ENCODE results near the gene DCST2. TPM values are rescaled to one million over a fixed set of nuclear protein-coding genes. Genes with fewer than 3 reads are reported as not detected.
A peak's percentile ranks its signal among the peaks of the same experiment; 100 is the strongest.
"Not testable (repeated sequence)": the region's sequence is repeated elsewhere in the genome, so short reads cannot be mapped to it uniquely, and the experiment has no call there.

Gene DCST2
- total RNA-seq, 1 donor from 2014 or later, result 0.80 TPM

DNA sequence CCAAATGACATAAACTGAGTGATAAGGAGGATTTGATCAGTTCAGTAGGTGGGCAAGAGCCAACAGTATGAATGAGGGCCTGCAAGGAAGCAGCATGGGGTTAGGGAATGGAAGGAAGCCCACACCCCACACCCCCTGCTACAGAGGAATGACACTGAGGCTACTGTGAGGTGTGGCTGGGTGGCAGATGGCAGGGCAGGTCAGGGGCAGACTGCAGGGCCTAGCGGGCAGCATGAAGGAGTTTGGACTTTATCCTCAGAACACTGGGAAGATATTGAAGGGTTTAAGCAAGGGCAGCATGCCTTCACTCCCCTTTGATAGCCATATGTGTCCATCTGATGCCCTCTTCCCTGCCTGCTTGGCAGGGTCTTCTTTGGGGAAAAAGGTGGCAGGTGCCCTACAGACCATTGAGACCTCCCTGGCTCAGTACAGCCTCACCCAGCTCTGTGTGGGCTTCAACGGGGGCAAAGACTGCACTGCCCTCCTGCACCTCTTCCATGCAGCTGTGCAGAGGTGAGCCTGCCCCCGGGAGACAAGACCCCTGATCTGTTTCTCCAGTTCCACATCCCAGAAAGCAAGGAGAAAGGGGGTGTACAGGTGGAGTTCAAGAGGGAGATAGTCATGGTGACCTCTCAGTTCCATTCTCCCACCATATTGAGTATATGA lies 44.3 kb downstream of the DCST2 start:
- DNase-seq (ENCODE audit: low spot score), result no peak
- Mint-ChIP-seq H3K4me3 (ENCODE audit: low read depth) (no peak overlapping the region), H3K27me3 (ENCODE audit: low read depth) (no peaks in the 10 kb centered on the region), H3K4me1 (ENCODE audit: low read depth) (peaks cover 5% of the 10 kb centered on the region), H3K27ac (no peak overlapping the region), H3K9me3 (no peaks in the 10 kb centered on the region), H3K36me3 (ENCODE audit: low read depth) (peaks cover 28% of the 10 kb centered on the region)
- intact Hi-C loops (cut with micrococcal nuclease), result no loop called here

DNA sequence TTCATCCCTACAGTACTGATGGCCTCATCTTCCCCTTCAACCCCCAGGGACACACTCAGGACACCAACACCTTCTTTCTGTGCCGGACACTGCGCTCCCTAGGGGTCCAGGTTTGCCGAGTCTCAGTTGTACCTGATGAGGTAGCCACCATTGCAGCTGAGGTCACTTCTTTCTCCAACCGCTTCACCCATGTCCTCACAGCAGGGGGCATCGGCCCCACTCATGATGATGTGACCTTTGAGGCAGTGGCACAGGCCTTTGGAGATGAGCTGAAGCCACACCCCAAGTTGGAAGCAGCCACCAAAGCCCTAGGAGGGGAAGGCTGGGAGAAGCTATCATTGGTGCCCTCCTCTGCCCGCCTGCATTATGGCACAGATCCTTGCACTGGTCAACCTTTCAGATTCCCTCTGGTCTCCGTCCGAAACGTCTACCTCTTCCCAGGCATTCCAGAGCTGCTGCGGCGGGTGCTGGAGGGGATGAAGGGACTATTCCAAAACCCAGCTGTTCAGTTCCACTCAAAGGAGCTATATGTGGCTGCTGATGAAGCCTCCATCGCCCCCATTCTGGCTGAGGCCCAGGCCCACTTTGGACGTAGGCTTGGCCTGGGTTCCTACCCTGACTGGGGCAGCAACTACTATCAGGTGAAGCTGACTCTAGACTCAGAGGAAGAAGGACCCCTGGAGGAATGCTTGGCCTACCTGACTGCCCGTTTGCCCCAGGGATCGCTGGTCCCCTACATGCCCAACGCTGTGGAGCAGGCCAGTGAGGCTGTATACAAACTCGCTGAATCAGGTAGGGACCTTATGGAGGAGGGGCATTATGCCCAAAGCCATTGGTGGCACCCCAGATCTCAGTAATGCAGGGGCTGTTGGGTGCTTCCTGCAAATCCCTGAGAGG lies 45.3 kb downstream of the DCST2 start:
- peaks cover 31% of the 10 kb centered on the region for H3K36me3 Mint-ChIP-seq (ENCODE audit: low read depth)

DNA sequence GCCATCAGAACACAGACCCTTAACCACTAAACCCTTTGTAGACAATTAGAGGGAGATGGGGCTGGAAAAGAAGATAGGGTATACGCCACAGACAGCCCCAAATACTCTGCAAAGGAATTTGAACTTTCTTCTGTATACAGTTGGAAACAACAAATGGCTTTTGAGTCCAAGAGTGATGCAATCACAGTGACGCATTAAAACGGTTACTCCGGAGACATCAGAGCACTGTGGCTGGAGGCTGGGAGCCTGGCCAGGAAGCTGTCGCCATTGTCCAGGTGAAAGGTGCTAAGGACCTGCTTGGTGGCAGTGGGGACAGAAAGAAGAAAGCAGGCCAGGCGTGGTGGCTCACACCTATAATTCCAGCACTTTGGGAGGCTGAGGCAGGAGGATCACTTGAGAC lies 46.3 kb downstream of the DCST2 start:
- Mint-ChIP-seq H3K36me3 (ENCODE audit: low read depth) (peaks cover 31% of the 10 kb centered on the region), H3K27me3 (ENCODE audit: low read depth) (no peaks in the 10 kb centered on the region), H3K27ac (no peak overlapping the region), H3K4me3 (ENCODE audit: low read depth) (no peak overlapping the region), H3K4me1 (ENCODE audit: low read depth) (peaks cover 5% of the 10 kb centered on the region), H3K9me3 (no peaks in the 10 kb centered on the region)
- intact Hi-C loops (cut with micrococcal nuclease), result no loop called here
- DNase-seq (ENCODE audit: low spot score), result no peak

More for the DNA sequence above, 45.3 kb downstream of the DCST2 start:
- DNase-seq (ENCODE audit: low spot score), result no peak
- Mint-ChIP-seq H3K27me3 (ENCODE audit: low read depth) (no peaks in the 10 kb centered on the region), H3K4me3 (ENCODE audit: low read depth) (no peak overlapping the region), H3K27ac (no peak overlapping the region), H3K9me3 (no peaks in the 10 kb centered on the region), H3K4me1 (ENCODE audit: low read depth) (peaks cover 5% of the 10 kb centered on the region)
- intact Hi-C loops (cut with micrococcal nuclease), result no loop called here

DNA sequence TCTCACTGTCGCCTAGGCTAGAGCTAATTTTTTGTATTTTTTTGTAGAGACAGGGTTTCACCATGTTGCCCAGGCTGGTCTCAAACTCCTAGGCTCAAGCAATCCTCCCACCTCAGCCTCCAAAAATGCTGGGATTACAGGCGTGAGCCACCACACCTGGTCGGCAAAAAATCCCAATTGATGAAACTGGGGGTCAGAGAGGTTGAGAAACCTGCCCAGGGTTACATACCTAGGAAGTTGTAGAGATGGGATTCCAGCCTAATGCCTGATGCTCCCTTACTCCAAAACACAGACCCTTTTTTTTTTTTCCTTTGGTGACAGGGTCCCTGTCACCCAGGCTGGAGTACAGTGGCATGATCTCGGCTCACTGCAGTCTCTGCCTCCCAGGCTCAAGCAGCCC lies 46.8 kb downstream of the DCST2 start:
- H3K27me3 Mint-ChIP-seq (ENCODE audit: low read depth); H3K27ac Mint-ChIP-seq; intact Hi-C loops (cut with micrococcal nuclease); H3K4me3 Mint-ChIP-seq (ENCODE audit: low read depth); H3K9me3 Mint-ChIP-seq; H3K4me1 Mint-ChIP-seq (ENCODE audit: low read depth); DNase-seq (ENCODE audit: low spot score): not testable (repeated sequence)
- peaks cover 31% of the 10 kb centered on the region for H3K36me3 Mint-ChIP-seq (ENCODE audit: low read depth)

DNA sequence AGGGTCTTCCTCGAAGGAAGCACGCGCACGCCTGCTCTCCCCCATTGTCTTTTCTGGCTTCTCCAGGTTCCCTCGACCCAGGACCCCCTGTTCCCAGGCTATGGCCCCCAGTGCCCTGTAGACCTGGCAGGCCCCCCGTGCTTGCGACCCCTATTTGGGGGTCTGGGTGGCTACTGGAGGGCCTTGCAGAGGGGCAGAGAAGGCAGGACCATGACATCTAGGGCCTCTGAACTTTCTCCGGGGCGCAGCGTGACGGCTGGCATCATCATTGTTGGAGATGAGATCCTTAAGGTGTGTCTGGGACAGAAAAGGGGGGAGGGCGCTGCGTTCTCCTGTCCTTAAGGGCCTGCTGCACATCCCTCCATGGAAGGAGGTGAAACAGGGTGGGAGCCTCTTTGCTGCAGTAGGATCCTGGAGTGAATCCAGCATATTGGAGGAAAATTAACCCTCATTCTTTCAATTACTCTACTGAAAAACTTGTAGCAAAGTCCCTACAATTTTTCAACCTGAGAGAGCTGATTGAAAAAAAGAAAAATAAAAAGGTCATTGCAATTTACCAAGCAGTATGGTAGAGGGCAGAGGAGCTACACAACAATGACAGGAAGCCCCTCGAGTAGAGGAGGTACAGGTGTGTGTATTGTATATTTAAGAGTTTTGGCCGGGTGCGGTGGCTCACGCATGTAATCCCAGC lies 49.7 kb downstream of the DCST2 start:
- intact Hi-C loops (cut with micrococcal nuclease), result loop anchor here (1.0 kb wide), 3 partner anchors 10 to 33 kb away; partner anchors contain the start of gene CKS1B
- no peaks in the 10 kb centered on the region for H3K27me3 Mint-ChIP-seq (ENCODE audit: low read depth)
- no peak overlapping the region for H3K27ac Mint-ChIP-seq
- H3K4me1 Mint-ChIP-seq (ENCODE audit: low read depth), result peaks cover 7% of the 10 kb centered on the region
- H3K9me3 Mint-ChIP-seq, result no peaks in the 10 kb centered on the region
- DNase-seq (ENCODE audit: low spot score), result no peak
- peaks cover 37% of the 10 kb centered on the region for H3K36me3 Mint-ChIP-seq (ENCODE audit: low read depth)
- no peak overlapping the region for H3K4me3 Mint-ChIP-seq (ENCODE audit: low read depth)

DNA sequence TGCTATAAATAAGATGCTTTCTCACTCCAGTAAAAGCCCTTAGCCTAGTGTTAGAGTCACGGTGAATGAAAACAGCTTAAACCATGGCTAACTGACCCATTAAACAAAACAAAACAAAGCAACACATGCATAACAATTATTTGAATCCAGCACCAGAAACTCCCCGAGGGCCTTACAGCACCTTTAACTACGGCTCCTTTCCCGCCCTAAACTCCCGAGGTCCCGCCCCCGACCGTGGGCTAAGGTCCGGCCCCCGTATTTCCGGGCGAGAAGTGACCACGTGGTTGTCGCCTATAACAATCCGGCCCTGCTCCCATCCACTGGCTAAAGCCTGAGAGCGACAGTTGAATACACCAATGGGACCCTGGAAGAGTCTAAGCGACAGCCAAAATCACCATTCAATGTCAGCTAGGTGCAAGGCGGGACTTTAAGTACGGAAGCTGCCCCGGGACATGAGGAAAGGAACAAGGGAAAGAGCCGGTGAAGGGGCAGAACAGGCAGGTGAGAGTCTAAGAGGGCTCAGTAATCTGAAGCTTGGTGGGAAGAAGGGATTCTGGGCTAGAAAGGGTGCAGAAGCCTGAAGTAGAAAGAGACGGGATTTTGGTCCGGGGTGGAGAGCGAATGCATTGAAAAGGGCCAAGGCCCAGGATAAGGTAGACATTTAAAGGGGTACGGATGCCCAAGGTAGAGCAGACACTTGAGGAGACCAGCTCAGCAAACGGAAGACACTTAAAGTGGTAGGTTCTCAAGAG lies 50.5 kb downstream of the DCST2 start, which contains the start of gene FLAD1:
TSS of gene FLAD1 (plus strand) at position 448 of the 752 bp plus-strand sequence. CDS start 351 bp downstream, outside the sequence.
- DNase-seq (ENCODE audit: low spot score), result peak; percentile 97
- intact Hi-C loops (cut with micrococcal nuclease), result loop anchor here (1.0 kb wide), 3 partner anchors 9 to 34 kb away; partner anchors contain the start of gene CKS1B
- H3K36me3 Mint-ChIP-seq (ENCODE audit: low read depth), result peaks cover 35% of the 10 kb centered on the region
- H3K27ac Mint-ChIP-seq, result no peak within 1 kb of the TSS
- peaks cover 6% of the 10 kb centered on the region for H3K4me1 Mint-ChIP-seq (ENCODE audit: low read depth)
- no peak within 1 kb of the TSS for H3K4me3 Mint-ChIP-seq (ENCODE audit: low read depth)
- H3K9me3 Mint-ChIP-seq, result no peaks in the 10 kb centered on the region
- no peaks in the 10 kb centered on the region for H3K27me3 Mint-ChIP-seq (ENCODE audit: low read depth)

DNA sequence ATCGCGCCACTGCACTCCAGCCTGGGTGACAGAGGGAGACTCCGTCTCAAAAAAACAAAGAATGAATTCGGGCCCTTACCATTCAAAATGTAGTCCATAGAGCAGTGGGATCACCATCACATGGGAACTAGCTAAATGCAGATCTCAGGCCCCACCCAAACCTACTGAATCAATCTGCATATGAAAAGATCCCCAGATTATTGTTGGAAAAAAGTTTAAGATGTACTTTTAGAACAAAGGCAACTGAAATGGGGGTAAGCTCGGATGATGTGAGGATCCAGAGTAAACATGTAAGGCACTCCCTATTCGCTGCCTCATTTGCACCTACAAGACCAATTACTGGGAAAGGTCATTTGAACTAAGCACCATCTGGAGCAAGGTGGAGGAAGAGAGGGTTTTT lies 51.2 kb downstream of the DCST2 start:
- Mint-ChIP-seq H3K27ac (no peak overlapping the region), H3K9me3 (no peaks in the 10 kb centered on the region), H3K4me1 (ENCODE audit: low read depth) (peaks cover 9% of the 10 kb centered on the region), H3K27me3 (ENCODE audit: low read depth) (no peaks in the 10 kb centered on the region), H3K4me3 (ENCODE audit: low read depth) (no peak overlapping the region), H3K36me3 (ENCODE audit: low read depth) (peaks cover 39% of the 10 kb centered on the region)
- intact Hi-C loops (cut with micrococcal nuclease), result no loop called here
- no peak for DNase-seq (ENCODE audit: low spot score)

DNA sequence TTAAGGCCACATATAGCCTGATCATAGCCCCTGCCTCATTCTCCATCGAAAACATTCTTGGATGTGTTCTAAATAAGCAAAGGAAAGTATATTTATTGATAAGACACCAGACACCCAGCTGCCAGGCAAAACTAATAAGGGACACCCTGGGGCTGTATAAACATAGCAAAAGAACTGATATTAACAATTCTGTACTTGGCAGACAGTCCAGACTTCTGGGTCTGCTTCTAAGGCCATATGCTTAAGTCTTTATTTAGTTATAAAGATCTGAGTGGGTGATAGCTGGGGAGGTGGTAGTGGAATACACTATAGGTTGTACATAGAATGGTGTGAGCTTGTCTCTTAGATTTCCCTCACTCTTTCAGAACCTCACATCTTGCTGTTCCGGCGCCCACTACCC lies 55.2 kb downstream of the DCST2 start:
- Mint-ChIP-seq H3K9me3 (no peaks in the 10 kb centered on the region), H3K36me3 (ENCODE audit: low read depth) (peaks cover 32% of the 10 kb centered on the region), H3K4me1 (ENCODE audit: low read depth) (peaks cover 14% of the 10 kb centered on the region), H3K4me3 (ENCODE audit: low read depth) (no peak overlapping the region), H3K27me3 (ENCODE audit: low read depth) (no peaks in the 10 kb centered on the region), H3K27ac (no peak overlapping the region)
- intact Hi-C loops (cut with micrococcal nuclease), result no loop called here
- DNase-seq (ENCODE audit: low spot score), result no peak

DNA sequence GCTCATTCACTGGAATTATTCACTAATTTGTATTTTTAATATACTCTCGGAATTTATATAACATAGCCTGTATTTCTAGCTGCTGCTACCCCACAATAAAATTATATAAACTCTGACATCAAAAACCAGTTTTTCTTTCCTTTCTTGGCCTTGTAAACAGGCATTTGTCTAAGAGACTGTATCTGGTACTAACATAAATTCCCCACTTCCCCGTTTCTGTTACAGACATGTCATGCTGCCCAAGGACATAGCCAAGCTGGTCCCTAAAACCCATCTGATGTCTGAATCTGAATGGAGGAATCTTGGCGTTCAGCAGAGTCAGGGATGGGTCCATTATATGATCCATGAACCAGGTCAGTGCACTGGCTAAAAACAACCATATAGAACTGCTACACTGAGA lies 55.8 kb downstream of the DCST2 start:
- H3K4me3 Mint-ChIP-seq (ENCODE audit: low read depth); H3K27me3 Mint-ChIP-seq (ENCODE audit: low read depth); DNase-seq (ENCODE audit: low spot score); H3K9me3 Mint-ChIP-seq; intact Hi-C loops (cut with micrococcal nuclease): not testable (repeated sequence)
- Mint-ChIP-seq H3K27ac (peak overlapping the region; percentile 28), H3K4me1 (ENCODE audit: low read depth) (peaks cover 17% of the 10 kb centered on the region), H3K36me3 (ENCODE audit: low read depth) (peaks cover 34% of the 10 kb centered on the region)

DNA sequence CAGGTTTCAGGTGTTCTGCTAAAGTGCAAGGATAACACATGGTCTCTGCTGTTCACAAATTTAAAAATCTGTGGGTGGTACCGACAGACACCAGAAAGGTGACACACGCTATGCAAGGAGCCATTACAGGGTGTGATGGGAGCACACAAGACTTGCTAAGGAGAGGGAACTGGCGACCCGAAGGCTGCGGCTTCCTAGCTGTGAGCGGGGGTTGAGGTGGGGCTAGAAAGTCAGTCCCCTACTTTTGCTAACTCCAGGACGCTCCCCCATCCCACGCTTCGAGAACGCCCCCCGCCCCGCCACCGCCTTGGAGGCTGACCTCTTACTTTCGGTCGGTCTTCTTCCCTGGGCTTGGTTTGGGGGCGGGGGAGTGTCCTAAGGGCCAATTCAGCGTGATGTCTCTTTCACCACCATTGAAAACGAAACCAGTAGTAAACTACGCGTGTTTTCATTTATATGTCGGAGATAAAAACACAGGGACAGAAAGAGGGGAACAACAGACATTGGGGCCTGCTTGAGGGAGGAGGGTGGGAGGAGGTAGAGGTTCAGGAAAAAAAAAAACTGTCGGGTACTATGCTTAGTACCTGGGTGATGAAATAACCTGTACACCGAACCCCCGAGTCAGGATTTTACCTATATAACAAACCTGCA lies 58.0 kb downstream of the DCST2 start:
- intact Hi-C loops (cut with micrococcal nuclease), result loop anchor here (1.0 to 2.0 kb wide), 3 partner anchors 24 to 219 kb away; no protein-coding TSS in a partner anchor
- DNase-seq (ENCODE audit: low spot score), result peak; percentile 58
- H3K9me3 Mint-ChIP-seq, result no peaks in the 10 kb centered on the region
- H3K36me3 Mint-ChIP-seq (ENCODE audit: low read depth), result peaks cover 36% of the 10 kb centered on the region
- peaks cover 31% of the 10 kb centered on the region for H3K4me1 Mint-ChIP-seq (ENCODE audit: low read depth)
- no peaks in the 10 kb centered on the region for H3K27me3 Mint-ChIP-seq (ENCODE audit: low read depth)
- no peak overlapping the region for H3K4me3 Mint-ChIP-seq (ENCODE audit: low read depth)
- no peak overlapping the region for H3K27ac Mint-ChIP-seq

DNA sequence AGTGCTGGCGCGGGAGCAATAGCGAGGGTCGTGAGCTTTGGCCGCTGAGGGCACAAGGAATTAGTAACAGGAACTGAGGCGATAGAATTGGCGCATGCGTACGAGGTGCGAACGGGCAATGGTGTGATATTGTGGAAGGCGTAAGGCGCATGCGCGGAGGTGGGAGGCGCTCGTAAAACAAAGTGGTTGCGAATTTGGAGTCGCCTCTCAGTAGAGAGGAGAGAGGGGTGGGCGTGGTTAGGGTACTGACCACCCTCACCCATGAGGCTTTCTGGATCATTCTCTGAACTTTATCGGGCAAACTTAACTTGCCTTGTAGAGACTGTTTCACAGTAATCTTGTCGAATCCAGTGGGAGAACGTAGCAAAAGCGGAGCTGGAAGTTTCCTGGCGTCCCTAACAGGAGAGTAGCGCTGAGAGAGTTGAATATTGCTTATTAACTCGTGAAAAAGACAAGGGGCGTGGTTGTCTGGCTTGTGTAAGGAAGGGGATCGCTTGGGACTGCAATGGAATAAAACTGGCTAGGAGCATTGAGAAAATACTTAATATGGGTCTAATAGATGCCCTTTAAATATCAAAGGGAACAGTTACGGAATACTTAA lies 58.7 kb downstream of the DCST2 start:
- no peaks in the 10 kb centered on the region for H3K9me3 Mint-ChIP-seq
- H3K4me3 Mint-ChIP-seq (ENCODE audit: low read depth), result no peak overlapping the region
- peaks cover 32% of the 10 kb centered on the region for H3K36me3 Mint-ChIP-seq (ENCODE audit: low read depth)
- H3K27me3 Mint-ChIP-seq (ENCODE audit: low read depth), result no peaks in the 10 kb centered on the region
- intact Hi-C loops (cut with micrococcal nuclease), result loop anchor here (1.0 to 2.0 kb wide), 8 partner anchors 8 to 417 kb away; partner anchors contain the start of genes FLAD1, PYGO2 and UBE2Q1
- DNase-seq (ENCODE audit: low spot score), result peak; percentile 95
- H3K4me1 Mint-ChIP-seq (ENCODE audit: low read depth), result peaks cover 31% of the 10 kb centered on the region
- no peak overlapping the region for H3K27ac Mint-ChIP-seq
